HepG2 (cell line): ENCODE measurements around the gene ZMPSTE24. TPM values are rescaled to one million over a fixed set of nuclear protein-coding genes. Genes with fewer than 3 reads are reported as not detected.

Experiments
- ELK4 ChIP-seq: sonication (generic); formaldehyde crosslinking; IDR thresholded peaks from 2 replicates; pipeline ENCODE4 v1.9.0; 2021; ENCODE audit warnings: missing genetic modification reagents, borderline replicate concordance
- GATAD2A ChIP-seq: IDR thresholded peaks from 2 replicates; pipeline ENCODE4 v1.6.1; 2016
- HIC2 ChIP-seq: sonication (generic); formaldehyde crosslinking; IDR thresholded peaks from 2 replicates; pipeline ENCODE4 v1.9.0; 2022; ENCODE audit warnings: low read depth, missing genetic modification reagents
- IKZF1 ChIP-seq: fragments of 450-650 bp; IDR thresholded peaks from 2 replicates; pipeline ENCODE4 v1.7.1; 2016
- KAT8 ChIP-seq: IDR thresholded peaks from 2 replicates; pipeline ENCODE4 v1.6.1; 2016; ENCODE audit warnings: missing genetic modification reagents, missing compliant biosample characterization
- MXD1 ChIP-seq: sonication (generic); formaldehyde crosslinking; IDR thresholded peaks from 2 replicates; pipeline ENCODE4 v1.4.0; 2020; ENCODE audit warnings: mild to moderate bottlenecking, missing genetic modification reagents
- NFE2L2 ChIP-seq: fragments of 150-350 bp; IDR thresholded peaks from 2 replicates; pipeline ENCODE4 v1.6.1; 2014; ENCODE audit warnings: low read length
- SOX13 ChIP-seq, 3 experiments: fragments of 450-650 bp in 1 of 3; sonication (generic) in 1 of 3; formaldehyde crosslinking in 1 of 3; IDR thresholded peaks in 2 of 3; conservative IDR thresholded peaks in 1 of 3; 2 replicates each; pipeline versions ENCODE4 v1.5.0 to v1.6.1; 2016 to 2020; ENCODE audit warnings: antibody characterized with exemption in 1 of 3, mild to moderate bottlenecking in 1 of 3, missing compliant biosample characterization in 1 of 3, missing genetic modification reagents in 1 of 3, moderate library complexity in 1 of 3
- SSRP1 ChIP-seq: IDR thresholded peaks from 2 replicates; pipeline ENCODE4 v1.6.1; 2016; ENCODE audit warnings: control low read depth
- TCF7L2 ChIP-seq: IDR thresholded peaks from 2 replicates; pipeline ENCODE4 v1.6.1; 2011; ENCODE audit warnings: mild to moderate bottlenecking, low read depth, low read length, moderate library complexity
- ZFP36 ChIP-seq: fragments of 150-350 bp; IDR thresholded peaks from 2 replicates; pipeline ENCODE4 v1.6.1; 2018; ENCODE audit warnings: borderline replicate concordance, low read length, low read depth; ENCODE audit not compliant: partially characterized antibody
- ZFYVE20 ChIP-seq: sonication (generic); formaldehyde crosslinking; IDR thresholded peaks from 2 replicates; pipeline ENCODE4 v1.8.0; 2023; ENCODE audit warnings: low read depth, mild to moderate bottlenecking, moderate library complexity, missing genetic modification reagents, borderline replicate concordance
- ZKSCAN1 ChIP-seq: fragments of 150-350 bp; IDR thresholded peaks from 2 replicates; pipeline ENCODE4 v1.6.1; 2014; ENCODE audit warnings: low read length
- ZMYM3 ChIP-seq: sonication (generic); formaldehyde crosslinking; IDR thresholded peaks from 2 replicates; pipeline ENCODE4 v1.5.1; 2020; ENCODE audit warnings: mild to moderate bottlenecking, missing genetic modification reagents
- ZNF207 ChIP-seq: fragments of 450-650 bp; IDR thresholded peaks from 2 replicates; pipeline ENCODE4 v1.6.1; 2016; ENCODE audit warnings: antibody characterized with exemption, borderline replicate concordance
- ZNF317 ChIP-seq: sonication (generic); formaldehyde crosslinking; IDR thresholded peaks from 2 replicates; pipeline ENCODE4 v1.5.0; 2020; ENCODE audit warnings: mild to moderate bottlenecking, missing genetic modification reagents
- ZNF407 ChIP-seq: sonication (generic); formaldehyde crosslinking; IDR thresholded peaks from one replicate; pipeline ENCODE4 v1.5.1; 2020; ENCODE audit warnings: mild to moderate bottlenecking, missing genetic modification reagents; ENCODE audit errors: not compliant biosample characterization
- ZNF484 ChIP-seq: sonication (generic); formaldehyde crosslinking; IDR thresholded peaks from 2 replicates; pipeline ENCODE4 v1.5.1; 2020; ENCODE audit warnings: mild to moderate bottlenecking, low read depth, missing genetic modification reagents, borderline replicate concordance
- polyA plus RNA-seq, 8 experiments: library from polyadenylated mRNA; depleted of rRNA in 3 of 8; stranded (reverse) in 7 of 8; unstranded in 1 of 8; fragments of >200 nt; fragmentation: Illumina TruSeq in 4 of 8; extraction: Trizol in 4 of 8; gene quantifications; 2 replicates each; pipeline versions ENCODE4 v1.2.1 to v1.2.3, GENCODE V29; 2011 to 2016; ENCODE audit warnings: low read depth in 4 of 8, missing spikeins in 1 of 8, mixed read lengths in 1 of 8; ENCODE audit not compliant: insufficient read depth in 1 of 8
- total RNA-seq, 5 experiments: library from RNA; depleted of rRNA; stranded (reverse); fragments of >200 nt; fragmentation: Illumina TruSeq; extraction: Trizol; gene quantifications; 2 replicates each; pipeline ENCODE4 v1.2.3, GENCODE V29; 2016; ENCODE audit warnings: low read depth in 1 of 5

The ZMPSTE24 gene
- total and polyA plus RNA-seq, 2 of the 13 experiments (the other 11 are each of a cell fraction or from before 2014, with no cell fraction given), result 13.6 to 60.2 TPM

GRCh38 chr1:40313958-40314720 is 56.1 kb downstream of the ZMPSTE24 start (continued):
- no peak for TF ChIP-seq ELK4 (CRISPR knock-in tag)
- TF ChIP-seq ZNF317 (CRISPR knock-in tag), result no peak
- no peak for TF ChIP-seq GATAD2A (CRISPR knock-in tag)
- no peak for TF ChIP-seq ZKSCAN1
- no peak for TF ChIP-seq ZFP36
- no peak for TF ChIP-seq ZNF207
- TF ChIP-seq HIC2 (CRISPR knock-in tag), result peak; percentile 82
- no peak for TF ChIP-seq SSRP1 (CRISPR knock-in tag)
- TF ChIP-seq ZMYM3 (CRISPR knock-in tag), result no peak
- 0 out of 2 replicates have a peak, but pooled peaks have one; percentile 2 for TF ChIP-seq KAT8 (CRISPR knock-in tag)
- no peak for TF ChIP-seq MXD1 (CRISPR knock-in tag)
- no peak for TF ChIP-seq ZFYVE20
- TF ChIP-seq IKZF1, result no peak
- no peak for TF ChIP-seq TCF7L2
- TF ChIP-seq NFE2L2, result no peak
- TF ChIP-seq SOX13 (IDR thresholded peaks at IDR 0.05), result no peak
- TF ChIP-seq SOX13 (CRISPR knock-in tag; conservative IDR thresholded peaks at IDR 0.05 in 1 of 2, IDR thresholded peaks at IDR 0.05 in 1 of 2), result peak in 1 of 2 experiments; percentile 54; a peak in 2 of 4 replicates
- TF ChIP-seq ZNF484 (CRISPR knock-in tag), result no peak
- TF ChIP-seq ZNF407 (CRISPR knock-in tag), result no peak
